Central memory CD4-positive, alpha-beta T cell (primary cell): ENCODE results near the gene SETBP1.

Experiments used
- DNase-seq: peaks from one replicate; pipeline ENCODE4 v3.0.0; 2022

The SETBP1 gene

GRCh38 chr18:44679914-44680272 lies 795 bp upstream of the SETBP1 start:
- no peak for DNase-seq

GRCh38 chr18:44681076-44681970 lies 635 bp downstream of the SETBP1 start:
- no peak for DNase-seq

GRCh38 chr18:44682201-44682870 lies 1.6 kb downstream of the SETBP1 start:
- DNase-seq, result no peak

GRCh38 chr18:44682871-44683221 lies 2.2 kb downstream of the SETBP1 start:
- no peak for DNase-seq

GRCh38 chr18:44683556-44683955 lies 2.9 kb downstream of the SETBP1 start:
- no peak for DNase-seq

- DNase-seq, result no peak
These were observed 4.6 kb downstream of the SETBP1 start for GRCh38 chr18:44685296-44685695.

- DNase-seq, result no peak
These were observed 5.5 kb downstream of the SETBP1 start for GRCh38 chr18:44686156-44686555.

GRCh38 chr18:44687421-44687820 lies 6.7 kb downstream of the SETBP1 start:
- DNase-seq, result no peak

- DNase-seq, result no peak
These were observed 9.0 kb downstream of the SETBP1 start for GRCh38 chr18:44689736-44690135.

GRCh38 chr18:44691148-44691925 lies 10.6 kb downstream of the SETBP1 start:
- DNase-seq, result no peak

GRCh38 chr18:44693030-44693784 lies 12.5 kb downstream of the SETBP1 start:
- no peak for DNase-seq

- DNase-seq, result no peak
These were observed 14.8 kb downstream of the SETBP1 start for GRCh38 chr18:44695503-44695902.

- no peak for DNase-seq
These were observed 16.2 kb downstream of the SETBP1 start for GRCh38 chr18:44696892-44697291.

- no peak for DNase-seq
These were observed 16.6 kb downstream of the SETBP1 start for GRCh38 chr18:44697315-44697714.

- DNase-seq, result no peak
These were observed 17.8 kb downstream of the SETBP1 start for GRCh38 chr18:44698518-44698917.

- no peak for DNase-seq
These were observed 19.0 kb downstream of the SETBP1 start for GRCh38 chr18:44699572-44700261.

GRCh38 chr18:44700652-44701051 lies 20.0 kb downstream of the SETBP1 start:
- no peak for DNase-seq

- no peak for DNase-seq
These were observed 20.5 kb downstream of the SETBP1 start for GRCh38 chr18:44701227-44701626.

- DNase-seq, result no peak
These were observed 21.9 kb downstream of the SETBP1 start for GRCh38 chr18:44702594-44702993.

GRCh38 chr18:44704135-44704789 lies 23.6 kb downstream of the SETBP1 start:
- no peak for DNase-seq

- DNase-seq, result no peak
These were observed 24.5 kb downstream of the SETBP1 start for GRCh38 chr18:44705075-44705675.
